H1 (cell line): Measurements from ENCODE around the gene RPS29. TPM values are rescaled to one million over a fixed set of nuclear protein-coding genes. Genes with fewer than 3 reads are reported as not detected.

Experiments used
- BCL11A ChIP-seq, 2 experiments: IDR thresholded peaks; one replicate each; pipeline ENCODE4 v1.6.1; 2011; ENCODE audit warnings: low read depth in 2 of 2, low read length in 2 of 2, mild to moderate bottlenecking in 2 of 2
- CREB1 ChIP-seq: IDR thresholded peaks from 2 replicates; pipeline ENCODE4 v1.6.1; 2012; ENCODE audit warnings: inconsistent platforms
- EP300 ChIP-seq, 2 experiments: IDR thresholded peaks; 1 replicate in 1 of 2; 2 replicates in 1 of 2; pipeline ENCODE4 v1.6.1; 2011 to 2012; ENCODE audit warnings: low read depth in 2 of 2, low read length in 2 of 2, mild to moderate bottlenecking in 2 of 2, borderline replicate concordance in 1 of 2, inconsistent platforms in 1 of 2, moderate library complexity in 1 of 2
- FOSL1 ChIP-seq: IDR thresholded peaks from 2 replicates; pipeline ENCODE4 v1.6.1; 2011; ENCODE audit warnings: mild to moderate bottlenecking, low read depth, low read length, moderate library complexity; ENCODE audit not compliant: insufficient read depth
- JUN ChIP-seq: IDR thresholded peaks from 2 replicates; pipeline ENCODE4 v1.6.1; 2011; ENCODE audit warnings: low read depth, mild to moderate bottlenecking, improper control_type of control experiment, low read length
- JUND ChIP-seq: IDR thresholded peaks from 2 replicates; pipeline ENCODE4 v1.6.1; 2011; ENCODE audit warnings: mild to moderate bottlenecking, improper control_type of control experiment, low read length
- KDM1A ChIP-seq: fragments of 200-600, 300-600 bp; sonication (generic); IDR thresholded peaks from 2 replicates; pipeline ENCODE4 v1.7.1; 2016; ENCODE audit warnings: mild to moderate bottlenecking, low read length, borderline replicate concordance
- KDM4A ChIP-seq: IDR thresholded peaks from one replicate; pipeline ENCODE4 v1.7.1; 2012; ENCODE audit warnings: low read depth, mild to moderate bottlenecking, moderate library complexity, low read length, inconsistent platforms; ENCODE audit not compliant: severe bottlenecking
- KDM5A ChIP-seq: fragments of 200-600 bp; IDR thresholded peaks from 2 replicates; pipeline ENCODE4 v1.7.1; 2012; ENCODE audit warnings: mild to moderate bottlenecking, low read length, inconsistent platforms, mixed read lengths
- MAFK ChIP-seq: IDR thresholded peaks from 2 replicates; pipeline ENCODE4 v1.6.1; 2012; ENCODE audit warnings: low read depth, mild to moderate bottlenecking, improper control_type of control experiment, low read length
- NRF1 ChIP-seq: IDR thresholded peaks from 2 replicates; pipeline ENCODE4 v1.6.1; 2011; ENCODE audit warnings: mild to moderate bottlenecking, low read depth, low read length, improper control_type of control experiment
- POLR2A ChIP-seq, 2 experiments: IDR thresholded peaks; 1 replicate in 1 of 2; 2 replicates in 1 of 2; pipeline ENCODE4 v1.6.1; 2011; ENCODE audit warnings: low read depth in 2 of 2, low read length in 2 of 2, mild to moderate bottlenecking in 2 of 2; ENCODE audit errors: control extremely low read depth in 1 of 2
- POLR2AphosphoS5 ChIP-seq: IDR thresholded peaks from 2 replicates; pipeline ENCODE4 v1.6.1; 2011; ENCODE audit warnings: low read depth, low read length
- RBBP5 ChIP-seq: IDR thresholded peaks from 2 replicates; pipeline ENCODE4 v1.7.1; 2012; ENCODE audit warnings: low read depth, mild to moderate bottlenecking, inconsistent platforms, low read length, moderate library complexity, borderline replicate concordance
- SIN3A ChIP-seq, 2 experiments: IDR thresholded peaks in 1 of 2; conservative IDR thresholded peaks in 1 of 2; 2 replicates each; pipeline ENCODE4 v1.6.1; 2011 to 2012; ENCODE audit warnings: low read length in 2 of 2, improper control_type of control experiment in 1 of 2, low read depth in 1 of 2, mild to moderate bottlenecking in 1 of 2
- SIRT6 ChIP-seq: IDR thresholded peaks from one replicate; pipeline ENCODE4 v1.7.1; 2012; ENCODE audit warnings: low read length, inconsistent platforms
- SP1 ChIP-seq: IDR thresholded peaks from 2 replicates; pipeline ENCODE4 v1.6.1; 2011; ENCODE audit warnings: low read depth, low read length
- SRF ChIP-seq: IDR thresholded peaks from 2 replicates; pipeline ENCODE4 v1.6.1; 2011; ENCODE audit warnings: mild to moderate bottlenecking, low read depth, low read length, moderate library complexity
- TAF7 ChIP-seq: optimal IDR thresholded peaks from 2 replicates; pipeline ENCODE3; 2011; ENCODE audit warnings: low read depth, mild to moderate bottlenecking, inconsistent platforms, low read length, moderate library complexity, borderline replicate concordance
- TBP ChIP-seq: IDR thresholded peaks from 2 replicates; pipeline ENCODE4 v1.6.1; 2011; ENCODE audit warnings: low read depth, low read length, improper control_type of control experiment
- ZNF274 ChIP-seq: IDR thresholded peaks from 2 replicates; pipeline ENCODE4 v1.7.0; 2012; ENCODE audit warnings: low read length, borderline replicate concordance; ENCODE audit errors: extremely low read depth
- polyA plus RNA-seq, 7 experiments: library from polyadenylated mRNA; depleted of rRNA in 3 of 7; stranded (reverse) in 5 of 7; unstranded in 2 of 7; fragments of >200 nt in 5 of 7; fragments of 200-250 nt in 2 of 7; gene quantifications; 1 replicate in 5 of 7; 2 replicates in 1 of 7; 4 replicates in 1 of 7; pipeline versions ENCODE4 v1.2.1 to v1.2.3, GENCODE V29; 2011 to 2013; ENCODE audit warnings: missing spikeins in 2 of 7, mixed read lengths in 2 of 7
- total RNA-seq: library from RNA; stranded (reverse); fragmentation: NEBNext Ultra II Directional; extraction: Animal tissue kit (Norgen Biotek cat#: 25700); gene quantifications from 2 replicates; pipeline ENCODE4 v1.2.1, GENCODE V29; 2021
- TF ChIP-seq, protein P1 (sequence below): IDR thresholded peaks from 2 replicates; pipeline ENCODE4 v1.6.1; 2012; ENCODE audit warnings: low read length, inconsistent platforms

RPS29 gene
- total and polyA plus RNA-seq, 2 of the 8 experiments (the other 6 are each of a cell fraction or from before 2014, with no cell fraction given), result 2,193 to 23,165 TPM

DNA sequence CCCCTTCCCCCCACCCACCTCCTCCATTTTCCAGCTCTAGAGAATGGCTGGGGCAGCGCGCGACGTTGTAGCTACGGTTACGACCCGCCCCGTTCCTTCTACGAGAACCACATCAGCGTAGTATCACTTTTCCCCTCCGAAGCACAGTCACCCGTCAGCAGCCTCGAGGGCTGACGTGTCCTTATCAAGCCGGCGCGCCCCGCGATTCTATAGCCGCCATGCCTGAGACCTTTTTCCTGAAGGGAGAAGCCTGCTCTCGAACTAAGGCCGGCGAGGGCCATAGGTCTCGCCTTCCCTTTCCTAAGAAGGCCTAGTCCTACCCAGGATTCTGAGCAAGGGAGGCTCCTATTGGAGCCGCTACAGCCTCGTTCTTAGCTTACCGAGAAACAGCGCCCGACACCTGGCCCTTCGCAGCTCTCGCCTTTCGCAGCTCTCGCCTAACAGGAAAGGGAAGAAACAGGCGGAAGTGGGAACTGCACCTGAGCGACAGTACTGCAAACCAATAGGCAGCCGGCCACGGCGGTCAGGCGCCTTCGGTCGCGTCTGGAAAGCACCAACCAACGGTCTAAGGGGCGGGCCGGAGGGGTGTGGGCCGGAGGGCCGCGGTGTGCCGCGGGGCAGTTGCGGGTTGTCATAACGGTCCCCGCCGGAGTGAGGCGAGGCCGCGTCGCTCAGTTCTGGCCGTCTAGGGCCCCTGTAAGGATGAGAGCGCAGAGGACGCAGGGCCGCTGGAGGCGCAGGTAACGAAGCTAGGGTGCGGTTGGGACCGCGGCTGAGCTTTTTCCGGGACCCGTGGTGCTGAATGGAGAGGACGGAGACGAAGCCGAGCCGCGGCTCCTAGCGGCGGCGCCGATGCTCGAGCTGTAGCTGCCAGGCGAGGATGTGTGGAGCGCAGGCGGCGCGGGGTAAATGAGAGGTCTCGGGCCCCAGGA, 34.3 kb upstream of the RPS29 start, which contains the start of the genes MGAT2 and RPL36AL (continued):
- TF ChIP-seq, protein P1, sequence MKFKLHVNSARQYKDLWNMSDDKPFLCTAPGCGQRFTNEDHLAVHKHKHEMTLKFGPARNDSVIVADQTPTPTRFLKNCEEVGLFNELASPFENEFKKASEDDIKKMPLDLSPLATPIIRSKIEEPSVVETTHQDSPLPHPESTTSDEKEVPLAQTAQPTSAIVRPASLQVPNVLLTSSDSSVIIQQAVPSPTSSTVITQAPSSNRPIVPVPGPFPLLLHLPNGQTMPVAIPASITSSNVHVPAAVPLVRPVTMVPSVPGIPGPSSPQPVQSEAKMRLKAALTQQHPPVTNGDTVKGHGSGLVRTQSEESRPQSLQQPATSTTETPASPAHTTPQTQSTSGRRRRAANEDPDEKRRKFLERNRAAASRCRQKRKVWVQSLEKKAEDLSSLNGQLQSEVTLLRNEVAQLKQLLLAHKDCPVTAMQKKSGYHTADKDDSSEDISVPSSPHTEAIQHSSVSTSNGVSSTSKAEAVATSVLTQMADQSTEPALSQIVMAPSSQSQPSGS, result no peak; the same call in 1 of the 2 replicates
- peak; percentile 98 for TF ChIP-seq KDM4A
- TF ChIP-seq BCL11A (IDR thresholded peaks at IDR 0.05; ENCODE audit: low read depth in 2 of 2, low read length in 2 of 2), result no peak
- no peak for TF ChIP-seq EP300 (IDR thresholded peaks at IDR 0.05; ENCODE audit: borderline replicate concordance in 1 of 2, low read depth in 2 of 2, low read length in 2 of 2)
- TF ChIP-seq TBP, result peak; percentile 90; the same call in 1 of the 2 replicates
- TF ChIP-seq MAFK, result no peak
- peak; percentile 42; the same call in 1 of the 2 replicates for TF ChIP-seq KDM5A
- TF ChIP-seq NRF1, result no peak
- TF ChIP-seq SRF, result no peak
- peak; percentile 87 to 91 for TF ChIP-seq POLR2A (IDR thresholded peaks at IDR 0.05; ENCODE audit: control extremely low read depth in 1 of 2, low read depth in 2 of 2, low read length in 2 of 2)
- TF ChIP-seq POLR2AphosphoS5, result peak; percentile 80
- TF ChIP-seq KDM1A, result peak; percentile 82; the same call in 1 of the 2 replicates
- TF ChIP-seq CREB1, result peak; percentile 62; the same call in 1 of the 2 replicates
- no peak for TF ChIP-seq JUND
- TF ChIP-seq JUN, result no peak
- no peak for TF ChIP-seq ZNF274
- peak; percentile 76; the same call in 1 of the 2 replicates for TF ChIP-seq RBBP5
- peak; percentile 94 for TF ChIP-seq SP1
- peak; percentile 90 for TF ChIP-seq TAF7
- no peak for TF ChIP-seq SIRT6
- peak; percentile 21 to 48; a peak in 2 of 4 replicates for TF ChIP-seq SIN3A (conservative IDR thresholded peaks at IDR 0.05 in 1 of 2, IDR thresholded peaks at IDR 0.05 in 1 of 2; ENCODE audit: low read depth in 1 of 2, low read length in 2 of 2)
- TF ChIP-seq FOSL1, result no peak
